ENCODE measurements around the gene CD300LB.

Gene CD300LB

GRCh38 chr17:74473294-74473693 is 58.0 kb downstream of the CD300LB start:
- TF ChIP-seq, protein P1, sequence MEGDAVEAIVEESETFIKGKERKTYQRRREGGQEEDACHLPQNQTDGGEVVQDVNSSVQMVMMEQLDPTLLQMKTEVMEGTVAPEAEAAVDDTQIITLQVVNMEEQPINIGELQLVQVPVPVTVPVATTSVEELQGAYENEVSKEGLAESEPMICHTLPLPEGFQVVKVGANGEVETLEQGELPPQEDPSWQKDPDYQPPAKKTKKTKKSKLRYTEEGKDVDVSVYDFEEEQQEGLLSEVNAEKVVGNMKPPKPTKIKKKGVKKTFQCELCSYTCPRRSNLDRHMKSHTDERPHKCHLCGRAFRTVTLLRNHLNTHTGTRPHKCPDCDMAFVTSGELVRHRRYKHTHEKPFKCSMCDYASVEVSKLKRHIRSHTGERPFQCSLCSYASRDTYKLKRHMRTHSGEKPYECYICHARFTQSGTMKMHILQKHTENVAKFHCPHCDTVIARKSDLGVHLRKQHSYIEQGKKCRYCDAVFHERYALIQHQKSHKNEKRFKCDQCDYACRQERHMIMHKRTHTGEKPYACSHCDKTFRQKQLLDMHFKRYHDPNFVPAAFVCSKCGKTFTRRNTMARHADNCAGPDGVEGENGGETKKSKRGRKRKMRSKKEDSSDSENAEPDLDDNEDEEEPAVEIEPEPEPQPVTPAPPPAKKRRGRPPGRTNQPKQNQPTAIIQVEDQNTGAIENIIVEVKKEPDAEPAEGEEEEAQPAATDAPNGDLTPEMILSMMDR (IDR thresholded peaks at IDR 0.05): no peak
- H3K27ac ChIP-seq: no peak overlapping the region
- H3K4me3 ChIP-seq: no peak overlapping the region
- DNase-seq (ENCODE audit: low spot score): no peak

DNA sequence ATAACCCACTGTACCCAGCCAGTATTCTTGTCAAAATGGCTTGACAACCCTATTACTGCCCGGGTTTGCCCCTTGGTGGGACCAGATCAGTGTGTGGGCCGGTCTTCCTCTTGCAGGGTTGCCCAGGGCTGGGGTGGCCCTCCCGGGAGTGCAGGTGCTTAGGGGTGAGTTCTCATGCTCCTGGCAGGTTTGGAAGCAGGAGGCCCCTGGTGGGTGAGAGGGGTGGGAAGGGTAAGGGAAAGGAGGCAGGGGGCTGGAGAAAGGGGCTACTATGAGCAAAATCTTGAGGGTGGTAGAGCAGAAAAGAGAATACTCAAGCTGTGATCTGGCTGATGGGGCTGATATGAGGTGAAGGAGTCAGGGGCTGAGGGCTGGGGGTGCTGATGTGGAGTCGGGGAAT is 58.4 kb downstream of the CD300LB start:
- H3K27ac ChIP-seq: no peak overlapping the region
- no peak for DNase-seq (ENCODE audit: low spot score)
- TF ChIP-seq, protein P1 (IDR thresholded peaks at IDR 0.05): no peak
- H3K4me3 ChIP-seq: no peak overlapping the region

DNA sequence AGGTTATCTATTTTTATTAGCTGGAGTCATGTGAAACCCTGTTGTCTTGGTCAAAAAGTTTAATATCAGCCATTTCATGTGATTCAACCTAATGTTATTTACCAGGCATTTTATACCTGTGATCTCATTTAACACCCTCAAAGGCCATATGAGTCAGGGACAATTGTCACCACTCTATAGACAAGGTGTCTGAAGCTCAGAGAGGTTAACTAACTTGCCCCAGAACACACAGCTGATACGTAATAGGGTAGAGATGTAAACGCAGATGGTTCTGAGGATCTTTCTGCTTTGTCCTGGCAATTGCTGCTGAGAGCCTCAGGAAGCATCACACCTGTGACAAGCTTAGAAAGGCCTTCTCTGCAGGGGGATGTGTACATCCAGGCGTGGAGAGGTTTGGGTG is 59.9 kb downstream of the CD300LB start:
- no peak for DNase-seq (ENCODE audit: low spot score)
- no peak overlapping the region for H3K27ac ChIP-seq
- TF ChIP-seq, protein P1 (IDR thresholded peaks at IDR 0.05): no peak
- no peak overlapping the region for H3K4me3 ChIP-seq
